ENCODE results near the gene CLASP2.

The CLASP2 gene

DNA sequence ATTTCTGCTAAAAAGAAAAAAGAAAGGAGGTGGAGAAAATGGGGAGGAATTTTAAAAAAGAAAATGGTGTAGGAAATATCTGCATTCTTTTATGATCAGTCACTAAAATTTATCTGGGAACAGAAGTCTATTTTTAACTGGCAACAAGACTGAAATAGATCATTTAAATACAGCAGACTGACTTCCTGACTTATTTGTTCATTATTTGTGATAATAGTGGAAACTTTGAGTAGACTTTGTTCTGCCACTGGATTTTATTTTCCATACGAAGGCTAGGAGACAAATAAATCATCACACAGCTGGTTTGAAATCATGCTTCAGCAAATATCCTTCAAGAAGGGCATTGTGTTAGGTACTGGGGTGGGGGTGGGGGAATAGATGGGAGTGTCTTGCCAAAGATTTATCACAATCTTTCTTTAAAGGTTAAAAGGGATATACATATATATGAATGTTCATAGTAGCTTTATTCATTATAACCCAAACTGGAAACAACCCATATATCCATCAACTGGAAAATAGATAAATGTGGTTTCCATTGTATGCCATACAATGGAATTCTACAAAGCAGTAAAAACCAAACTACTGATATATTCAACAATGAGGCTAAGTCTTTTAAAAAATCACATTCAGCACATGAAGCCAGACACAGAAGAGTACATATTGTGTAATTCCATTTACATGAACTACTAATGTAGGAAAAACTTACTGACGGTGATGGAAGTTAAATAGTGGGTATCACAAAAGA lies 4.7 kb upstream of the CLASP2 start:
- Histone ChIP-seq H3K9ac (ENCODE audit: low read length) (no peak overlapping the region), H3K36me3 (ENCODE audit: control insufficient read depth, insufficient read depth, low read length) (no peaks in the 10 kb centered on the region), H3K4me1 (ENCODE audit: control insufficient read depth, insufficient read depth, low read length) (no peaks in the 10 kb centered on the region), H3K27me3 (ENCODE audit: control insufficient read depth, insufficient read depth, low read length) (no peaks in the 10 kb centered on the region), H3K27ac (ENCODE audit: low read depth, low read length) (no peak overlapping the region), H3K4me3 (ENCODE audit: low read length) (no peak overlapping the region)

- H3K27ac ChIP-seq (ENCODE audit: low read depth, low read length) = no peak overlapping the region
- no peak overlapping the region for H3K4me3 ChIP-seq (ENCODE audit: low read length)
- no peaks in the 10 kb centered on the region for H3K36me3 ChIP-seq (ENCODE audit: control insufficient read depth, insufficient read depth, low read length)
- no peaks in the 10 kb centered on the region for H3K27me3 ChIP-seq (ENCODE audit: control insufficient read depth, insufficient read depth, low read length)
- H3K4me1 ChIP-seq (ENCODE audit: control insufficient read depth, insufficient read depth, low read length) = no peaks in the 10 kb centered on the region
- no peak overlapping the region for H3K9ac ChIP-seq (ENCODE audit: low read length)
Observed at GRCh38 chr3:33722191-33722590, 4.1 kb upstream of the CLASP2 start.

DNA sequence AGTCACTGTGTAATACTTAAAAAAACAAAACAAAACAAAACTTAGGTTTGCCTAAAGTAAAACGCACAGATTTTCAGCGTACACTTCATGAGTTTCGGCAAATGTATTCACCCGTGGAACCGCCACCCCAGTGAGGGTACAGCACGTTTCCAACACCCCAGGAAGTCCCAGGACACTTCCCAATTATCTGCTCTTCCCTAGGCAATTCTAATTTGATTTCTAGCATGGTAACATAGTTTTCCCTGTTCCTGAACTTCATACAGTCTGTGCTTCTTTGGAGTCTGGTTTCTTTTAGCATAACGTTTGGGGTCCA lies 497 bp upstream of the CLASP2 start:
- peak overlapping the region; percentile 12 for H3K9ac ChIP-seq (ENCODE audit: low read length)
- H3K4me1 ChIP-seq (ENCODE audit: control insufficient read depth, insufficient read depth, low read length) = peaks cover 11% of the 10 kb centered on the region
- no peaks in the 10 kb centered on the region for H3K36me3 ChIP-seq (ENCODE audit: control insufficient read depth, insufficient read depth, low read length)
- H3K27ac ChIP-seq (ENCODE audit: low read depth, low read length) = peak overlapping the region; percentile 95
- H3K4me3 ChIP-seq (ENCODE audit: low read length) = peak overlapping the region; percentile 91
- no peaks in the 10 kb centered on the region for H3K27me3 ChIP-seq (ENCODE audit: control insufficient read depth, insufficient read depth, low read length)

DNA sequence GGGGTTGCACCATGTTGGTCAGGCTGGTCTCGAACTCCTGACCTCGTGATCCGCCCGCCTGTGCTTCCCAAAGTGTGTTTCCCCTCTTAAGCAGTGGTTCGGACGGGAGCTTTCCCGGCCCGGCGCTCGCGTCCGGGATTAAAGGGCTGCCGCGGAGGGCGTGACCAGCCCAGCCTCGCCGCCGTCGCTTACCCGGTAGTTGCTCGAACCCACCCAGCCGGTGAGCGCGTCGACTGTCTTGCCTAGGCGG lies 513 bp downstream of the CLASP2 start:
- no peaks in the 10 kb centered on the region for H3K36me3 ChIP-seq (ENCODE audit: control insufficient read depth, insufficient read depth, low read length)
- H3K4me3 ChIP-seq (ENCODE audit: low read length) = peak overlapping the region; percentile 91
- H3K27ac ChIP-seq (ENCODE audit: low read depth, low read length) = peak overlapping the region; percentile 95
- H3K27me3 ChIP-seq (ENCODE audit: control insufficient read depth, insufficient read depth, low read length) = no peaks in the 10 kb centered on the region
- peaks cover 11% of the 10 kb centered on the region for H3K4me1 ChIP-seq (ENCODE audit: control insufficient read depth, insufficient read depth, low read length)
- H3K9ac ChIP-seq (ENCODE audit: low read length) = peak overlapping the region; percentile 72

GRCh38 chr3:33716227-33716626 lies 1.8 kb downstream of the CLASP2 start:
- no peak overlapping the region for H3K27ac ChIP-seq (ENCODE audit: low read depth, low read length)
- H3K4me1 ChIP-seq (ENCODE audit: control insufficient read depth, insufficient read depth, low read length) = peaks cover 11% of the 10 kb centered on the region
- no peaks in the 10 kb centered on the region for H3K36me3 ChIP-seq (ENCODE audit: control insufficient read depth, insufficient read depth, low read length)
- H3K9ac ChIP-seq (ENCODE audit: low read length) = no peak overlapping the region
- H3K4me3 ChIP-seq (ENCODE audit: low read length) = peak overlapping the region; percentile 16
- no peaks in the 10 kb centered on the region for H3K27me3 ChIP-seq (ENCODE audit: control insufficient read depth, insufficient read depth, low read length)

DNA sequence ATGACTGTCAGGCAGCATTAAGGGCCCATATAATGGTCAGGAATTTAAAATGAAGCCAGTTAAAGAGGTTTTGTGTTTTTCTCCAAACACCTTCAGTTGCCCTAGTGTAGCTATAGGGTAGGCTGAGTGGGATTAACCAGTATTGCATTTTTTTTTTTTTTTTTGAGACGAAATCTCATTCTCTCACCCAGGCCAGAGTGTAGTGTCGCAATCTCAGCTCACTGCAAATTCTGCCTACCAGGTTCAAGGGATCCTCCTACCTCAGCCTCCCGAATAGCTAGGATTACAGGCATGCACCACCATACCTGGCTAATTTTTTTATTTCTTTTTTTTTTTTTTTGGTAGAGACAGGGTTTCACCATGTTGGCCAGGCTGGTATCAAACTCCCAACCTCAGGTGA lies 7.0 kb downstream of the CLASP2 start:
- no peaks in the 10 kb centered on the region for H3K36me3 ChIP-seq (ENCODE audit: control insufficient read depth, insufficient read depth, low read length)
- H3K27ac ChIP-seq (ENCODE audit: low read depth, low read length) = no peak overlapping the region
- no peak overlapping the region for H3K9ac ChIP-seq (ENCODE audit: low read length)
- no peaks in the 10 kb centered on the region for H3K27me3 ChIP-seq (ENCODE audit: control insufficient read depth, insufficient read depth, low read length)
- H3K4me1 ChIP-seq (ENCODE audit: control insufficient read depth, insufficient read depth, low read length) = peaks cover 3% of the 10 kb centered on the region
- no peak overlapping the region for H3K4me3 ChIP-seq (ENCODE audit: low read length)

DNA sequence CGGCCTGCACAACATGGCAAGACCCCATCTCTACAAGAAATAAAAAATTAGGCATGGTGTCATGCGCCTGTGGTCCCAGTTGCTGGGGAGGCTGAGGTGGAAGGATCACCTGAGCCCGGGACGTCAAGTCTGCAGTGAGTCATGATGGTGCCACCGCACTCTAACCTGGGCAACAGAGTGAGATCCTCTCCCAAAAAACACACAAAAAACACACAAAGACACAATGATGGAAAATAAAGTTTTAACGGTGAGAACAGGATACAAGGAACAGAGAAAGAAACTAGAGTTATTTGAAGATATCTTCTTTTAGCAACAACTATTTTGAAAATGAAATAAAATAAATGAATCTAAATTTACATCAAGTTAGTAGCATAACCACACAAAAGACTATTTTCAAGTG lies 12.0 kb downstream of the CLASP2 start:
- Histone ChIP-seq H3K4me3 (ENCODE audit: low read length) (no peak overlapping the region), H3K9ac (ENCODE audit: low read length) (no peak overlapping the region), H3K4me1 (ENCODE audit: control insufficient read depth, insufficient read depth, low read length) (no peaks in the 10 kb centered on the region), H3K36me3 (ENCODE audit: control insufficient read depth, insufficient read depth, low read length) (no peaks in the 10 kb centered on the region), H3K27ac (ENCODE audit: low read depth, low read length) (no peak overlapping the region), H3K27me3 (ENCODE audit: control insufficient read depth, insufficient read depth, low read length) (no peaks in the 10 kb centered on the region)

GRCh38 chr3:33704891-33705290 lies 13.2 kb downstream of the CLASP2 start:
- H3K36me3 ChIP-seq (ENCODE audit: control insufficient read depth, insufficient read depth, low read length) = no peaks in the 10 kb centered on the region
- H3K9ac ChIP-seq (ENCODE audit: low read length) = no peak overlapping the region
- no peak overlapping the region for H3K4me3 ChIP-seq (ENCODE audit: low read length)
- no peaks in the 10 kb centered on the region for H3K4me1 ChIP-seq (ENCODE audit: control insufficient read depth, insufficient read depth, low read length)
- no peaks in the 10 kb centered on the region for H3K27me3 ChIP-seq (ENCODE audit: control insufficient read depth, insufficient read depth, low read length)
- no peak overlapping the region for H3K27ac ChIP-seq (ENCODE audit: low read depth, low read length)

- no peaks in the 10 kb centered on the region for H3K27me3 ChIP-seq (ENCODE audit: control insufficient read depth, insufficient read depth, low read length)
- H3K4me1 ChIP-seq (ENCODE audit: control insufficient read depth, insufficient read depth, low read length) = no peaks in the 10 kb centered on the region
- no peak overlapping the region for H3K4me3 ChIP-seq (ENCODE audit: low read length)
- H3K9ac ChIP-seq (ENCODE audit: low read length) = no peak overlapping the region
- H3K36me3 ChIP-seq (ENCODE audit: control insufficient read depth, insufficient read depth, low read length) = no peaks in the 10 kb centered on the region
- H3K27ac ChIP-seq (ENCODE audit: low read depth, low read length) = no peak overlapping the region
Observed at GRCh38 chr3:33699275-33699674, 18.8 kb downstream of the CLASP2 start.

GRCh38 chr3:33694944-33695343 lies 23.1 kb downstream of the CLASP2 start:
- Histone ChIP-seq H3K9ac (ENCODE audit: low read length) (no peak overlapping the region), H3K4me1 (ENCODE audit: control insufficient read depth, insufficient read depth, low read length) (no peaks in the 10 kb centered on the region), H3K27me3 (ENCODE audit: control insufficient read depth, insufficient read depth, low read length) (no peaks in the 10 kb centered on the region), H3K4me3 (ENCODE audit: low read length) (no peak overlapping the region), H3K36me3 (ENCODE audit: control insufficient read depth, insufficient read depth, low read length) (no peaks in the 10 kb centered on the region), H3K27ac (ENCODE audit: low read depth, low read length) (no peak overlapping the region)

GRCh38 chr3:33690341-33690740 lies 27.7 kb downstream of the CLASP2 start:
- Histone ChIP-seq H3K36me3 (ENCODE audit: control insufficient read depth, insufficient read depth, low read length) (no peaks in the 10 kb centered on the region), H3K9ac (ENCODE audit: low read length) (no peak overlapping the region), H3K4me3 (ENCODE audit: low read length) (no peak overlapping the region), H3K4me1 (ENCODE audit: control insufficient read depth, insufficient read depth, low read length) (no peaks in the 10 kb centered on the region), H3K27ac (ENCODE audit: low read depth, low read length) (no peak overlapping the region), H3K27me3 (ENCODE audit: control insufficient read depth, insufficient read depth, low read length) (no peaks in the 10 kb centered on the region)

DNA sequence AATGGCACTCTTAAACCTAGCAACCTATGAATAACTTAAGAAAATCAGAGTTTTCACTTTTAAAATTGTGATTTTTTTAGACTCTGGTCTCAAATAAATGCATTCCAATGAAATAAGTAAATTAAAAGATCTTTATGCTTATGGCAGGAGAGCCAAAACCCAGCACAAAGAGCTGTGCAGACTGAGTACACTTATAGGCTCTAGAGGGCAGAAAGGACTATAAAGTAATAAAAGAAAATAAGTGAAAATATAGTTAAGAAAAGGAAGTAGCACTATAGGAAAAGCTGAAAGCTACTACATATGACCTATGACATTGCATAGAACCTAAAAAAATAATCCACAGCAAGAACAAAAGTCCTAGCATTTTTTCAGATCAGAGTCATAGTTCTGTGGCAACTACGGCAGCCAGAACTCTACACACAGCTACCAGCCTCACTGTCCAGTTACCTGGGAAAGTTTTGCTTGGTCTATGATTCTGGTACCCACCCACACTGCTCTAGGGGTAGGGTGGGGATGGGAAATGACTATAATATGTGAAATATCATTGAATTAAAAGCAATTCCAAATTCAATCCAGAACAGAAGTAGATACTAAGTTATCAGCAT lies 30.5 kb downstream of the CLASP2 start:
- Histone ChIP-seq H3K9ac (ENCODE audit: low read length) (no peak overlapping the region), H3K27ac (ENCODE audit: low read depth, low read length) (no peak overlapping the region), H3K36me3 (ENCODE audit: control insufficient read depth, insufficient read depth, low read length) (peaks cover 5% of the 10 kb centered on the region), H3K4me3 (ENCODE audit: low read length) (no peak overlapping the region), H3K4me1 (ENCODE audit: control insufficient read depth, insufficient read depth, low read length) (no peaks in the 10 kb centered on the region), H3K27me3 (ENCODE audit: control insufficient read depth, insufficient read depth, low read length) (no peaks in the 10 kb centered on the region)

DNA sequence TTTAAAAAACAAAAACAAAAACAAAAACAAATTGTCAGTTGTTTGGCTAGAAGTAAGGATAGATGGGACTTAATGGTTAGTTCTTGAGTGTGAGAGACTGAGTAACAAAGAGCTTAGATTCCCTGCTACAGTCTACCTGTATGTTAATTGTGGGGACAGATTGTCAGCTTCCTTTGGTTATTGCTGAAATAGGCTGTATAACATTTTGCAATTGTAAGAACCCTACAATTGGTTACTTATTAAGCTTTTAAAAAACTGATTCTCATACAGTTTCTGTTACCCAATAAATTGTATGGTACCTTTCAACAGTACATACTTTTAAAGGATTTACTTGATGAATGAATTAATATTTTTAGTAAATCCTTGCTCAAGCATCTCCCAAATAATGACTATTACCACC lies 35.3 kb downstream of the CLASP2 start:
- no peak overlapping the region for H3K9ac ChIP-seq (ENCODE audit: low read length)
- no peaks in the 10 kb centered on the region for H3K27me3 ChIP-seq (ENCODE audit: control insufficient read depth, insufficient read depth, low read length)
- H3K27ac ChIP-seq (ENCODE audit: low read depth, low read length) = no peak overlapping the region
- H3K4me1 ChIP-seq (ENCODE audit: control insufficient read depth, insufficient read depth, low read length) = no peaks in the 10 kb centered on the region
- H3K4me3 ChIP-seq (ENCODE audit: low read length) = no peak overlapping the region
- peaks cover 5% of the 10 kb centered on the region for H3K36me3 ChIP-seq (ENCODE audit: control insufficient read depth, insufficient read depth, low read length)

Measured in rectal smooth muscle tissue (tissue), 1 donor.